Measurements from ENCODE around the gene INO80B. TPM values are rescaled to one million over a fixed set of nuclear protein-coding genes. Genes with fewer than 3 reads are reported as not detected.
"Not testable (repeated sequence)": the region's sequence is repeated elsewhere in the genome, so short reads cannot be mapped to it uniquely, and the experiment has no call there.

Gene INO80B
- total and polyA plus RNA-seq, 8 donors: 23.8 to 44.5 (median 34.3) TPM

DNA sequence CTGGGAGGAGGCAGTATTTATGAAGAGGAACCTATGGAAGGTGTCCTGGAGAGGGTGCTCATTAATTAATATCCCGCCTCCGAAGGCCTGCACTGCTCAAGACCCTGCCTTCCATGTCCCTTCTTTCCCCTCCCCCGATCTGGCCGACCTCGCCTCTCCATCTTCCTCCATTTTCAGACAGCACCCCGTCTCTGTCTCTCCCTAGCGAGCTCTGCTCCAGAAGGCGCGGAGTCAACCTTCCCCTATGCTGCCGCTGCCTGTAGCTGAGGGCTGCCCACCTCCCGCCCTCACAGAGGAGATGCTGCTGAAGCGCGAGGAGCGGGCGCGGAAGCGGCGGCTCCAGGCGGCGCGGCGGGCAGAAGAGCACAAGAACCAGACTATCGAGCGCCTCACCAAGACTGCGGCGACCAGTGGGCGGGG, 2.3 kb downstream of the INO80B start:
- ATAC-seq: no peak
- no peaks in the 10 kb centered on the region for H3K9me3 ChIP-seq
- DNase-seq: no peak
- H3K36me3 ChIP-seq: peaks cover 0 to 15% of the 10 kb centered on the region in 2 donors
- H3K27me3 ChIP-seq: no peaks in the 10 kb centered on the region
- H3K27ac ChIP-seq: peak overlapping the region; percentile 88 to 97
- peak overlapping the region; percentile 57 to 74 for H3K4me3 ChIP-seq
- intact Hi-C loops (cut with DNase I): no loop called here
- peaks cover 19 to 40% of the 10 kb centered on the region in 2 donors for H3K4me1 ChIP-seq
- TF ChIP-seq, protein P1, sequence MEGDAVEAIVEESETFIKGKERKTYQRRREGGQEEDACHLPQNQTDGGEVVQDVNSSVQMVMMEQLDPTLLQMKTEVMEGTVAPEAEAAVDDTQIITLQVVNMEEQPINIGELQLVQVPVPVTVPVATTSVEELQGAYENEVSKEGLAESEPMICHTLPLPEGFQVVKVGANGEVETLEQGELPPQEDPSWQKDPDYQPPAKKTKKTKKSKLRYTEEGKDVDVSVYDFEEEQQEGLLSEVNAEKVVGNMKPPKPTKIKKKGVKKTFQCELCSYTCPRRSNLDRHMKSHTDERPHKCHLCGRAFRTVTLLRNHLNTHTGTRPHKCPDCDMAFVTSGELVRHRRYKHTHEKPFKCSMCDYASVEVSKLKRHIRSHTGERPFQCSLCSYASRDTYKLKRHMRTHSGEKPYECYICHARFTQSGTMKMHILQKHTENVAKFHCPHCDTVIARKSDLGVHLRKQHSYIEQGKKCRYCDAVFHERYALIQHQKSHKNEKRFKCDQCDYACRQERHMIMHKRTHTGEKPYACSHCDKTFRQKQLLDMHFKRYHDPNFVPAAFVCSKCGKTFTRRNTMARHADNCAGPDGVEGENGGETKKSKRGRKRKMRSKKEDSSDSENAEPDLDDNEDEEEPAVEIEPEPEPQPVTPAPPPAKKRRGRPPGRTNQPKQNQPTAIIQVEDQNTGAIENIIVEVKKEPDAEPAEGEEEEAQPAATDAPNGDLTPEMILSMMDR (IDR thresholded peaks at IDR 0.05): no peak

DNA sequence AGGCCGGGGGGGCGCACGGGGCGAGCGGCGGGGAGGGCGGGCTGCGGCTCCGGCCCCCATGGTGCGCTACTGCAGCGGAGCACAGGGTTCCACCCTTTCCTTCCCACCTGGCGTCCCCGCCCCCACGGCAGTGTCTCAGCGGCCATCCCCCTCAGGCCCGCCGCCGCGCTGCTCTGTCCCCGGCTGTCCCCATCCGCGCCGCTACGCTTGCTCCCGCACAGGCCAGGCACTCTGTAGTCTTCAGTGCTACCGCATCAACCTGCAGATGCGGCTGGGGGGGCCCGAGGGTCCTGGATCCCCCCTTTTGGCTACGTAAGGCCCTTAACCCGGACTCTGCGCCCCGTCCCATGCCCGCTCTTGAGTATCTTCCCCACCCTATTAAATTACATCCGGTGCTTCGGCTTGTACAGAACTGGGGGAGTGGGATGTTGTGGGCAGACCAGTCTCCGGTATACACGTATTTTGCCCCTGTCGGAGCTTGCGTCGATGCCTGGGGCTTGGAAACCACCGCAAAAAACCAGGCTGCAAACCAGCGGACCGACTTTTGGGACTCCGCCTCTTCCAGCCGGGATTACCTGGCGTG, 2.8 kb downstream of the INO80B start:
- intact Hi-C loops (cut with DNase I): no loop called here
- peak overlapping the region; percentile 88 to 97 for H3K27ac ChIP-seq
- TF ChIP-seq, protein P1 (IDR thresholded peaks at IDR 0.05): no peak
- peaks cover 19 to 40% of the 10 kb centered on the region in 2 donors for H3K4me1 ChIP-seq
- ATAC-seq (peak; percentile 64), DNase-seq (peak in 3 of 4 donors; percentile 72 to 92 (median 83))
- H3K36me3 ChIP-seq: peaks cover 0 to 20% of the 10 kb centered on the region in 2 donors
- H3K9me3 ChIP-seq: no peaks in the 10 kb centered on the region
- no peaks in the 10 kb centered on the region for H3K27me3 ChIP-seq
- H3K4me3 ChIP-seq: peak overlapping the region; percentile 57 to 74

DNA sequence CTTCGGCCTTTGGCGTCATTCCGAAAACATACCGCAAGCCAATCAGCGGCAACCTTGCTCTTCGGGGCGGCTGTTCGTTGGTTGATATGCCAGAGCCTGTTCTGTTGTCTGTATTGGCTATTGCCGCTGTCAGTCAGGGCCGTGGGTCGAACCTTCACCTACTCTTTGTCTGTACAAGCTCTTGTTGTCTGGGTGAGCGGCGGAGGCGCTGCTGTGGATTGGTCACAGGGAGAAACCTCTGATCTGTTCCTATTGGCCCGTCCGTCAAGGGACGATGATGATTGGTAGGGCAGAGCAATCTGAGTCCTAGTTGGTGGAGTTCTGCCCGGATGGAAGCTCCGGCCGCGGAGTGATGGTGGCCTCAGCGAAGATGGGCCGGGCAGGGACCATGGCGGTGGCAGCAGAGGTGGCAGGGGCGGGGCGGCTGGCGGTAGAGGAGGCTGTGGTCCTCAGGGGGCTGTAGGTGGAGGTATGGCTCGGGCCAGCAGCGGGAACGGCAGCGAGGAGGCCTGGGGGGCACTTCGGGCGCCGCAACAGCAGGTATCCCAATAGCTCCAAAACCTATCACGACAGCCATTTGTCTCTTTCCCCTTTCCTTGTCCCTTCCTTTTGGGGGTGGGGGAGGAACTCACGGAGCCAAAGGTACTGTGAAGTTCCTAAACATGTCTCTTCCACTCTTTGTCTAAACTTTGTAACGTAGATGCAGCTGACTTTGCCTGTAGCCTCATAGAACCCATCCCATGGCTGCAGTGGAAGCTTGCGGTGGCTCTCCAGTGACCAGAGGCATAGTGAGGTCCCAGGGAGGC, 3.4 kb downstream of the INO80B start, which contains the start of gene WBP1:
Gene WBP1 (plus strand): TSS at position 307 of the 806 bp plus-strand sequence. CDS start 165 bp downstream, at position 472.
- Histone ChIP-seq H3K9me3 (no peaks in the 10 kb centered on the region), H3K4me1 (peaks cover 19 to 44% of the 10 kb centered on the region in 2 donors), H3K27me3 (no peaks in the 10 kb centered on the region), H3K36me3 (peaks cover 0 to 25% of the 10 kb centered on the region in 2 donors), H3K27ac (peak within 1 kb of the TSS; percentile 88 to 97), H3K4me3 (peak within 1 kb of the TSS; percentile 74 to 80)
- TF ChIP-seq, protein P1 (IDR thresholded peaks at IDR 0.05): no peak
- intact Hi-C loops (cut with DNase I): no loop called here
- DNase-seq (peak; percentile 94 to 100 (median 100)), ATAC-seq (peak; percentile 91)

DNA sequence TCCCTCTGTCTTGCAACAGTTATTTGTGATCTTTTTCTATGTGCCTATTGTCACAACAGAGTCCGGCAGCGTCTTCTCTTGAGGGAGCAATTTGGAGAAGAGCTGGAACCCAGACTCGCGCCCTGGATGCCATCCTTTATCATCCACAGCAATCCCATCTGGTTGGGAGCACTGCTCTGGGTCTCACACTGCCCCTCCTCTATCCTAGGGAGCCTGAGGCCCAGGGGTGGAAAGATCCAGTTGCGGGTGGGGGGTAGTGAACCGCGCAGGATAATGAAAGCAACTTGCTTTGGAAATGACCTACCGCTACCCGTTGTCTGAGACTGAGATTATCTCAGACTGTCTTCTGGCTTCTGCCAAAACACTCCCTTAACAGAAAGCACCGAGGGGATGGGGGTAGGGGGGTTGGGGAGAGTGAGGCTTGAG, 4.1 kb downstream of the INO80B start:
- intact Hi-C loops (cut with DNase I): no loop called here
- H3K4me3 ChIP-seq: peak overlapping the region; percentile 74 to 80
- H3K9me3 ChIP-seq: no peaks in the 10 kb centered on the region
- no peaks in the 10 kb centered on the region for H3K27me3 ChIP-seq
- TF ChIP-seq, protein P1 (IDR thresholded peaks at IDR 0.05): no peak
- H3K4me1 ChIP-seq: peaks cover 21 to 50% of the 10 kb centered on the region in 2 donors
- peak overlapping the region; percentile 59 to 88 for H3K27ac ChIP-seq
- peaks cover 0 to 25% of the 10 kb centered on the region in 2 donors for H3K36me3 ChIP-seq
- DNase-seq (no peak), ATAC-seq (no peak)

DNA sequence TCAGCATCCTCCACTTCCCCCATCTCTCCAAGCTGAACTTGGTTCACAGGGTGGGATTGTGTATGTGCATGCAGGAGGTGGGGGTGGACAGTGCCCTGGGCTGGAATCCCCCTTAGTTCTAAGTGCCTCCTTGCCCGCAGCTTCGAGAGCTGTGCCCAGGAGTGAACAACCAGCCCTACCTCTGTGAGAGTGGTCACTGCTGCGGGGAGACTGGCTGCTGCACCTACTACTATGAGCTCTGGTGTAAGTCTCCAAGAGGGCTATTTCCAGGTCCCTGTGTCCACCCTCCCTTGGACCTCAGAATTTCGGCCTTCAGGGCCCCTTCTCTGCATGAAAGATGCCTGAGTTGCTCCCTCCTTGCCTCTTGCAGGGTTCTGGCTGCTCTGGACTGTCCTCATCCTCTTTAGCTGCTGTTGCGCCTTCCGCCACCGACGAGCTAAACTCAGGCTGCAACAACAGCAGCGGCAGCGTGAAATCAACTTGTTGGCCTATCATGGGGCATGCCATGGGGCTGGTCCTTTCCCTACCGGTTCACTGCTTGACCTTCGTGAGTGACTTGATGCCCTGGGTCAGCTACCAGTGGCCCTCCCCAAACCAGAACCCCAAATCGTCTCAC, 4.7 kb downstream of the INO80B start:
- H3K27me3 ChIP-seq; ATAC-seq; intact Hi-C loops (cut with DNase I); H3K9me3 ChIP-seq; DNase-seq: not testable (repeated sequence)
- Histone ChIP-seq H3K36me3 (peaks cover 0 to 25% of the 10 kb centered on the region in 2 donors), H3K27ac (peak overlapping the region in 1 of 2 donors; percentile 88), H3K4me1 (peaks cover 24 to 57% of the 10 kb centered on the region in 2 donors), H3K4me3 (peak overlapping the region in 1 of 2 donors; percentile 74)

DNA sequence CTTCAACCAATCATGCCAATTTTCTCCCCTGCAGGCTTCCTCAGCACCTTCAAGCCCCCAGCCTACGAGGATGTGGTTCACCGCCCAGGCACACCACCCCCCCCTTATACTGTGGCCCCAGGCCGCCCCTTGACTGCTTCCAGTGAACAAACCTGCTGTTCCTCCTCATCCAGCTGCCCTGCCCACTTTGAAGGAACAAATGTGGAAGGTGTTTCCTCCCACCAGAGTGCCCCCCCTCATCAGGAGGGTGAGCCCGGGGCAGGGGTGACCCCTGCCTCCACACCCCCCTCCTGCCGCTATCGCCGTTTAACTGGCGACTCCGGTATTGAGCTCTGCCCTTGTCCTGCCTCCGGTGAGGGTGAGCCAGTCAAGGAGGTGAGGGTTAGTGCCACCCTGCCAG, 5.3 kb downstream of the INO80B start:
- H3K4me3 ChIP-seq; H3K27ac ChIP-seq; H3K27me3 ChIP-seq; DNase-seq; ATAC-seq; intact Hi-C loops (cut with DNase I); H3K9me3 ChIP-seq: not testable (repeated sequence)
- peaks cover 0 to 25% of the 10 kb centered on the region in 2 donors for H3K36me3 ChIP-seq
- H3K4me1 ChIP-seq: peaks cover 24 to 56% of the 10 kb centered on the region in 2 donors
